ENCODE results near the gene ORAI3.

The ORAI3 gene

GRCh38 chr16:30992931-30993816 is 44.3 kb downstream of the ORAI3 start:
- peak; percentile 84 for DNase-seq

- DNase-seq = no peak
These were observed 47.1 kb downstream of the ORAI3 start for GRCh38 chr16:30995927-30996323.

- no peak for DNase-seq
These were observed 47.6 kb downstream of the ORAI3 start for GRCh38 chr16:30996324-30996984.

GRCh38 chr16:30996985-30997724 is 48.3 kb downstream of the ORAI3 start:
- peak; percentile 71 for DNase-seq

GRCh38 chr16:30997725-30998711 is 49.1 kb downstream of the ORAI3 start:
- no peak for DNase-seq

GRCh38 chr16:30998852-30999761 is 50.2 kb downstream of the ORAI3 start:
- peak; percentile 49 for DNase-seq

GRCh38 chr16:31000671-31001382 is 52.0 kb downstream of the ORAI3 start:
- DNase-seq = no peak

GRCh38 chr16:31001507-31002249 is 52.8 kb downstream of the ORAI3 start:
- no peak for DNase-seq

GRCh38 chr16:31002250-31002700 is 53.4 kb downstream of the ORAI3 start:
- no peak for DNase-seq

GRCh38 chr16:31002862-31003341 is 54.0 kb downstream of the ORAI3 start:
- no peak for DNase-seq

GRCh38 chr16:31003744-31004143 is 54.9 kb downstream of the ORAI3 start:
- DNase-seq = no peak
